Esophagus (tissue), 2 donors: Measurements from ENCODE around the gene SLC27A5. TPM values are rescaled to one million over a fixed set of nuclear protein-coding genes. Genes with fewer than 3 reads are reported as not detected.
"Not testable (repeated sequence)": the region's sequence is repeated elsewhere in the genome, so short reads cannot be mapped to it uniquely, and the experiment has no call there.

Source experiments
- H3K27ac ChIP-seq, 2 donors: one replicate each; pipeline ENCODE4 v1.5.1; 2013; ENCODE audit warnings: low read depth in 2 of 2, mild to moderate bottlenecking in 2 of 2, inconsistent platforms in 1 of 2, low read length in 1 of 2, moderate library complexity in 1 of 2
- H3K27me3 ChIP-seq, 2 donors: one replicate each; pipeline ENCODE4 v1.6.1; 2013; ENCODE audit warnings: low read length in 2 of 2, control low read depth in 1 of 2, mild to moderate bottlenecking in 1 of 2; ENCODE audit not compliant: insufficient read depth in 2 of 2, control insufficient read depth in 1 of 2
- H3K36me3 ChIP-seq, 2 donors: one replicate each; pipeline ENCODE4 v1.6.1; 2013; ENCODE audit warnings: low read length in 1 of 2; ENCODE audit not compliant: control insufficient read depth in 2 of 2, insufficient read depth in 2 of 2
- H3K4me1 ChIP-seq, 2 donors: one replicate each; pipeline ENCODE4 v1.6.1; 2013; ENCODE audit warnings: low read length in 1 of 2; ENCODE audit not compliant: control insufficient read depth in 2 of 2, insufficient read depth in 2 of 2
- H3K4me3 ChIP-seq, 2 donors: one replicate each; pipeline ENCODE4 v1.5.1; 2013; ENCODE audit warnings: low read length in 2 of 2, mild to moderate bottlenecking in 2 of 2, low read depth in 1 of 2, moderate library complexity in 1 of 2
- H3K9me3 ChIP-seq, 2 donors: one replicate each; pipeline ENCODE4 v1.6.1; 2013; ENCODE audit warnings: mild to moderate bottlenecking in 2 of 2, low read depth in 1 of 2, low read length in 1 of 2, moderate library complexity in 1 of 2; ENCODE audit not compliant: control insufficient read depth in 2 of 2, insufficient read depth in 1 of 2
- WGBS, 2 donors: extraction: QIAGEN DNeasy Blood & Tissue Kit; methylation state at CpG; one replicate each; pipeline ENCODE4 v1.1.7; 2013; 5-methylcytosine and 5-hydroxymethylcytosine counted together
- polyA plus RNA-seq, 2 donors: library from polyadenylated mRNA; stranded (reverse); fragments of 200-250 nt; gene quantifications; one replicate each; pipeline ENCODE4 v1.2.3, GENCODE V29; 2013
- donor health status: healthy with polysubstance abuse.
- donor health status: Bipolar disorder and iron deficiency.

Gene SLC27A5
- polyA plus RNA-seq, 2 donors = 7.0 to 7.2 TPM

DNA sequence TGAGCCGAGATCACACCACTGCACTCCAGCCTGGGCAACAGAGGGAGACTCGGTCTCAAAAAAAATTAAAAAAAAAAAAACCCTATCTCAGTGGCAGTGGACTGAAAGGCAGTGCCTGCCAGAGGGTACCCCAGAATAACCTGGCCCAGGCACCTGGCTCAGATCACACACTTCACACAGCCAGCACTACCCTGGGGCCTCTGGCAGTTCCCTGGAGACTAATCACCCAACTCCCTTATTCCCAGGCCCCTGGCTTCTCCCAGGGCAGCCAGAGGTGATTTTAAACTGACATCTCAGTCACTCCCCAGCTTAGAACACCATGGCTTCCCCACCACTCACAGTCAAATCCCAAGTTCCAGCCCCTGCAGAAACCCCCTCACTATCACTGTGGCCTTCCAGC lies 3.5 kb upstream of the SLC27A5 start:
- peaks cover 17 to 35% of the 10 kb centered on the region in 2 donors for H3K4me1 ChIP-seq
- no peak overlapping the region for H3K4me3 ChIP-seq
- 91 to 93% methylated on average over 2 of the region's 2 CpGs for WGBS, 2 donors
- H3K27me3 ChIP-seq = no peaks in the 10 kb centered on the region
- H3K9me3 ChIP-seq = no peaks in the 10 kb centered on the region
- no peak overlapping the region for H3K27ac ChIP-seq
- peaks cover 0 to 16% of the 10 kb centered on the region in 2 donors for H3K36me3 ChIP-seq

DNA sequence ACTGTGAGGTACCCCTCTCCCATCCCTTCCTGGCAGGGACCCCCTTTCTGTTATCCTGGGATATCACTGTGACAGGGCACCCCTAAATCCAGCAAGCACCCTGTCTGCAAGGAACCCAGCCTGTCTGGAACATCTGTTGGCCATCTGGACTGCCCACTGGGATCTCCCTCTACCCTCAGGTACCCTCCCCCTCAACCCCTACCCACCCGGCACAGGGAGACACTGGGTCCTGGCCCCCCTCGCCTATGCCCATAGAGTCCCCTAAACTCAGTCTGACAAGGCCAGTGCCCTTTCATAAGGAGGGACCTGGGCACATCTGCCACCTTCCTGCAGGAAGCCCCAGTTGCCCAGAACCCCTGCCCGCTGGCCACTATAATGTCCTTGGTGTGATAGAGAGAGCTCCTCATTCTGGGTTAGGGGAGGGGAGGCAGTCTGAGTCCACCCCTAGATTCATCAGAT lies 2.8 kb upstream of the SLC27A5 start:
- H3K27me3 ChIP-seq = no peaks in the 10 kb centered on the region

GRCh38 chr19:58513694-58514563 lies 2.1 kb upstream of the SLC27A5 start:
- Histone ChIP-seq H3K4me3 (peak overlapping the region; percentile 28 to 48), H3K36me3 (peaks cover 0 to 16% of the 10 kb centered on the region in 2 donors), H3K27ac (peak overlapping the region; percentile 49 to 75), H3K4me1 (peaks cover 17 to 36% of the 10 kb centered on the region in 2 donors), H3K27me3 (no peaks in the 10 kb centered on the region), H3K9me3 (no peaks in the 10 kb centered on the region)
- 7 to 9% methylated on average over 60 to 66 of the region's 66 CpGs for WGBS, 2 donors

More for the DNA sequence above, 2.8 kb upstream of the SLC27A5 start:
- Histone ChIP-seq H3K4me1 (peaks cover 17 to 35% of the 10 kb centered on the region in 2 donors), H3K36me3 (peaks cover 0 to 16% of the 10 kb centered on the region in 2 donors), H3K4me3 (peak overlapping the region; percentile 28 to 48), H3K9me3 (no peaks in the 10 kb centered on the region), H3K27ac (peak overlapping the region in 1 of 2 donors; percentile 54)
- WGBS, 2 donors = 65 to 66% methylated on average over 3 of the region's 3 CpGs

DNA sequence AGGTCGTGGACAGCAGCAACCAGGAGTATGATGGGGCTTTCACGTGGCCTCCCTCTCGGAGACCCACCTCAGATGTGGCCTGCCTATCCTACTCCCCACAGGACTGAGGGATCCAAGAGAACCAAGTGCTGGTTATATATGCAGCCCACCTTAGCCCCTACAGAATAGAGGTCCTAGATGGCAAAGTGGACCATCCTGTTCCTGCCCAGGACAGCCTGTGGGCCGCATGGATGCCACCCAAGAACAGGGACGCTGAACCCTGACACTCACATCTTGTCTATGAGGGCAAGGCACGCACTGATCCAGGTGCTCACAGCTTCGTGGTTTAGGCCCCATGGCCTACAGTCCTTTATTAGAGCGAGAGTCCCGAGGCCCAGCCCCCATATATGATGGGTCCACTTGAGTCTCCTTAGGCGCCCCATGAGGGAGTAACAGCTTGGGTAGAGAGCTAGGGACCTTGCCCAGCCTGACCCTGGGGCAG lies 1.5 kb upstream of the SLC27A5 start:
- Histone ChIP-seq H3K9me3 (no peaks in the 10 kb centered on the region), H3K4me3 (no peak overlapping the region), H3K27me3 (no peaks in the 10 kb centered on the region), H3K36me3 (peaks cover 0 to 16% of the 10 kb centered on the region in 2 donors), H3K4me1 (peaks cover 13 to 30% of the 10 kb centered on the region in 2 donors), H3K27ac (peak overlapping the region; percentile 49 to 75)
- 79 to 80% methylated on average over 10 of the region's 10 CpGs for WGBS, 2 donors

- no peaks in the 10 kb centered on the region for H3K36me3 ChIP-seq
- H3K9me3 ChIP-seq = no peaks in the 10 kb centered on the region
- H3K4me1 ChIP-seq = peaks cover 6 to 20% of the 10 kb centered on the region in 2 donors
- no peaks in the 10 kb centered on the region for H3K27me3 ChIP-seq
- H3K4me3 ChIP-seq = no peak overlapping the region
- WGBS, 2 donors = 84 to 86% methylated on average over 8 of the region's 8 CpGs
- no peak overlapping the region for H3K27ac ChIP-seq
These were observed 1.5 kb downstream of the SLC27A5 start for GRCh38 chr19:58510084-58510862.

- Histone ChIP-seq H3K4me3 (no peak overlapping the region), H3K4me1 (peaks cover 5 to 19% of the 10 kb centered on the region in 2 donors), H3K27ac (no peak overlapping the region), H3K27me3 (no peaks in the 10 kb centered on the region), H3K36me3 (no peaks in the 10 kb centered on the region), H3K9me3 (no peaks in the 10 kb centered on the region)
- WGBS, 2 donors = 83 to 87% methylated on average over 11 of the region's 11 CpGs
These were observed 2.1 kb downstream of the SLC27A5 start for GRCh38 chr19:58509731-58510083.

GRCh38 chr19:58507602-58508223 lies 4.1 kb downstream of the SLC27A5 start:
- not testable (repeated sequence) for H3K9me3 ChIP-seq, H3K4me3 ChIP-seq, H3K36me3 ChIP-seq, H3K4me1 ChIP-seq, H3K27ac ChIP-seq, H3K27me3 ChIP-seq
- 67 to 80% methylated on average over 7 to 8 of the region's 8 CpGs for WGBS, 2 donors

DNA sequence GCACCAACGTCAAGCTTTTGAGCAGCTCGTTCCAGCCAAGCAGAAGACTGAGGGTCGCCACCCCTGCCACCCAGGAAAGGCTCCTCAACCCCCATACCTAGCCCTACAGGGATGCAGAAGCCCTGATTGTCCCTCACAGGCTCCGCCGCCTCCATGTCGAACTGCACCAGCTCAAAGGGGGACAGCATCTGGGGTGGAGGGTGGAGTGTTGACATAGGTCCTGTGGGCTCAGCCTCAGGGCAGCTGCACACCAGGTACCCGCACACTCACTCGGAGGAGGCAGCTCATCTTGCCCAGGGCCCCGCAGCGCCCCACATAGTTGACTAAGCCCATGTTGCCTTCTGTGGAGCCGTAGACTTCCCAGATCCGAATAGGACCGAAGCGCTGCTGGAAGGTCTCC lies 11.6 kb downstream of the SLC27A5 start:
- whole genome bisulfite sequencing, 2 donors = 96% methylated on average over 14 of the region's 14 CpGs

More for the DNA sequence above, 11.6 kb downstream of the SLC27A5 start:
- Histone ChIP-seq H3K4me1 (peaks cover 0 to 24% of the 10 kb centered on the region in 2 donors), H3K4me3 (no peak overlapping the region), H3K36me3 (no peaks in the 10 kb centered on the region), H3K27ac (no peak overlapping the region), H3K27me3 (no peaks in the 10 kb centered on the region), H3K9me3 (peaks cover 0 to 4% of the 10 kb centered on the region in 2 donors)
